Stomach (tissue), 9 donors: ENCODE results near the gene MOB3C. TPM values are rescaled to one million over a fixed set of nuclear protein-coding genes. Genes with fewer than 3 reads are reported as not detected.

Experiments
- DNase-seq, 2 donors: peaks; one replicate each; pipeline versions ENCODE4 v3.0.0 to v3.0.0-alpha.2; 2013 to 2019
- H3K27ac ChIP-seq, 5 donors: fragments of 200-600 bp in 4 of 5; sonication (generic) in 4 of 5; one replicate each; pipeline ENCODE4 v1.5.1; 2013 to 2019; ENCODE audit warnings: mild to moderate bottlenecking in 1 of 5, moderate library complexity in 1 of 5
- H3K27me3 ChIP-seq, 3 donors: fragments of 200-600 bp; sonication (generic); one replicate each; pipeline ENCODE4 v1.5.1; 2017 to 2019; ENCODE audit warnings: mixed run types in 1 of 3
- H3K36me3 ChIP-seq, 4 donors: fragments of 200-600 bp; sonication (generic); 1 replicate in 3 of 4; 2 replicates in 1 of 4; pipeline ENCODE4 v1.5.1; 2016 to 2019
- H3K4me1 ChIP-seq, 4 donors: fragments of 200-600 bp; sonication (generic); one replicate each; pipeline ENCODE4 v1.5.1; 2016 to 2019
- H3K4me3 ChIP-seq, 4 donors: fragments of 200-600 bp; sonication (generic) in 3 of 4; one replicate each; pipeline ENCODE4 v1.5.1; 2016 to 2019; ENCODE audit warnings: mild to moderate bottlenecking in 1 of 4
- H3K9me3 ChIP-seq, 4 donors: fragments of 200-600 bp; sonication (generic); one replicate each; pipeline ENCODE4 v1.5.1; 2016 to 2019
- EP300 ChIP-seq: sonication (generic); formaldehyde crosslinking; IDR thresholded peaks from one replicate; pipeline ENCODE4 v1.6.1; 2017; ENCODE audit warnings: antibody characterized with exemption
- POLR2A ChIP-seq, 4 donors: fragments of 450-650 bp; IDR thresholded peaks; one replicate each; pipeline ENCODE4 v1.6.1; 2016; ENCODE audit warnings: antibody characterized with exemption in 4 of 4, control low read depth in 2 of 4, mild to moderate bottlenecking in 1 of 4, moderate library complexity in 1 of 4
- POLR2AphosphoS5 ChIP-seq, 3 donors: sonication (generic); formaldehyde crosslinking; IDR thresholded peaks; one replicate each; pipeline ENCODE4 v1.6.1; 2016; ENCODE audit warnings: antibody characterized with exemption in 3 of 3
- WGBS, 5 donors: extraction: QIAGEN DNeasy Blood & Tissue Kit in 3 of 5; methylation state at CpG; one replicate each; pipeline versions ENCODE4 v1.1.5 to v1.1.7; 2013 to 2018; 5-methylcytosine and 5-hydroxymethylcytosine counted together
- intact Hi-C: fragments of 100-400 bp; cut with DNase I; formaldehyde crosslinking; loops from one replicate; pipeline ENCODE4 v1.15.1; 2023; ENCODE audit warnings: low total_unique reads
- polyA plus RNA-seq, 3 donors: library from polyadenylated mRNA; stranded (reverse); fragments of 200-250 nt; gene quantifications; one replicate each; pipeline ENCODE4 v1.2.3, GENCODE V29; 2013
- total RNA-seq, 5 donors: library from RNA; depleted of rRNA; stranded (reverse); fragments of >200 nt; gene quantifications; one replicate each; pipeline versions ENCODE4 v1.1.0 to v1.2.3, GENCODE V29; 2014 to 2016
- TF ChIP-seq, protein P1 (sequence below), 7 experiments: fragments of 450-650 bp in 4 of 7; fragments of 200-600 bp in 3 of 7; sonication (generic) in 3 of 7; IDR thresholded peaks; one replicate each; pipeline ENCODE4 v1.5.1; 2016 to 2019; ENCODE audit warnings: antibody characterized with exemption in 7 of 7, control low read depth in 2 of 7, mild to moderate bottlenecking in 1 of 7
- donor health status: healthy with polysubstance abuse.
- donor health status: Bipolar disorder and iron deficiency.
- donor health status: healthy.

MOB3C gene
- total and polyA plus RNA-seq, 8 donors, result 8.4 to 27.2 (median 11.8) TPM

DNA sequence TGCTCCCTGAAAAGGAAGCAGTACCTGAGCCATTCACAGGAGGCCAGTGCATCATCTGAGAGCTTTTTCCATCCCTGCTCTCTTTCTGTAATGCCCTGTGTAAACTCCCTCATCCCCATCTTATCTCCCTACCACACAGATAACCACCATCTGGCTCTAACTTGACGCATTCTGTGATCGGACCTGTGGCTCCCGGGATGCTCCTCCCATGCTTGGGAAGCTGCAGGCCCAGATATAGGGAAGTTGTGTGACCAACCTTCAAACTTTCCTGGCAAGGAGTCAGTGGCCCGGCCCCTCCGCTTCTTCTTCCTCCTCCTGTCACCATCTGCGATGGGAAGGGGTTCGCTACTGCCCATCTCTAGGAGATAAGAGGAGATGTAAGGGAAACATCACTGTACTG, 33.6 kb downstream of the MOB3C start:
- intact Hi-C loops, result no loop called here
- Histone ChIP-seq H3K9me3 (no peaks in the 10 kb centered on the region), H3K27ac (peak overlapping the region in 2 of 5 donors; percentile 75 to 79), H3K27me3 (no peaks in the 10 kb centered on the region), H3K4me1 (peaks cover 0 to 20% (median 0%) of the 10 kb centered on the region in 4 donors), H3K36me3 (peaks cover 44 to 99% (median 93%) of the 10 kb centered on the region in 4 donors), H3K4me3 (no peak overlapping the region)
- 74 to 80% (median 77%) methylated on average over 7 of the region's 7 CpGs for WGBS, 5 donors
- TF ChIP-seq POLR2AphosphoS5 (IDR thresholded peaks at IDR 0.05) (no peak), EP300 (no peak), POLR2A (IDR thresholded peaks at IDR 0.05) (no peak)
- TF ChIP-seq, protein P1, sequence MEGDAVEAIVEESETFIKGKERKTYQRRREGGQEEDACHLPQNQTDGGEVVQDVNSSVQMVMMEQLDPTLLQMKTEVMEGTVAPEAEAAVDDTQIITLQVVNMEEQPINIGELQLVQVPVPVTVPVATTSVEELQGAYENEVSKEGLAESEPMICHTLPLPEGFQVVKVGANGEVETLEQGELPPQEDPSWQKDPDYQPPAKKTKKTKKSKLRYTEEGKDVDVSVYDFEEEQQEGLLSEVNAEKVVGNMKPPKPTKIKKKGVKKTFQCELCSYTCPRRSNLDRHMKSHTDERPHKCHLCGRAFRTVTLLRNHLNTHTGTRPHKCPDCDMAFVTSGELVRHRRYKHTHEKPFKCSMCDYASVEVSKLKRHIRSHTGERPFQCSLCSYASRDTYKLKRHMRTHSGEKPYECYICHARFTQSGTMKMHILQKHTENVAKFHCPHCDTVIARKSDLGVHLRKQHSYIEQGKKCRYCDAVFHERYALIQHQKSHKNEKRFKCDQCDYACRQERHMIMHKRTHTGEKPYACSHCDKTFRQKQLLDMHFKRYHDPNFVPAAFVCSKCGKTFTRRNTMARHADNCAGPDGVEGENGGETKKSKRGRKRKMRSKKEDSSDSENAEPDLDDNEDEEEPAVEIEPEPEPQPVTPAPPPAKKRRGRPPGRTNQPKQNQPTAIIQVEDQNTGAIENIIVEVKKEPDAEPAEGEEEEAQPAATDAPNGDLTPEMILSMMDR (IDR thresholded peaks at IDR 0.05), result no peak
- DNase-seq, result no peak

DNA sequence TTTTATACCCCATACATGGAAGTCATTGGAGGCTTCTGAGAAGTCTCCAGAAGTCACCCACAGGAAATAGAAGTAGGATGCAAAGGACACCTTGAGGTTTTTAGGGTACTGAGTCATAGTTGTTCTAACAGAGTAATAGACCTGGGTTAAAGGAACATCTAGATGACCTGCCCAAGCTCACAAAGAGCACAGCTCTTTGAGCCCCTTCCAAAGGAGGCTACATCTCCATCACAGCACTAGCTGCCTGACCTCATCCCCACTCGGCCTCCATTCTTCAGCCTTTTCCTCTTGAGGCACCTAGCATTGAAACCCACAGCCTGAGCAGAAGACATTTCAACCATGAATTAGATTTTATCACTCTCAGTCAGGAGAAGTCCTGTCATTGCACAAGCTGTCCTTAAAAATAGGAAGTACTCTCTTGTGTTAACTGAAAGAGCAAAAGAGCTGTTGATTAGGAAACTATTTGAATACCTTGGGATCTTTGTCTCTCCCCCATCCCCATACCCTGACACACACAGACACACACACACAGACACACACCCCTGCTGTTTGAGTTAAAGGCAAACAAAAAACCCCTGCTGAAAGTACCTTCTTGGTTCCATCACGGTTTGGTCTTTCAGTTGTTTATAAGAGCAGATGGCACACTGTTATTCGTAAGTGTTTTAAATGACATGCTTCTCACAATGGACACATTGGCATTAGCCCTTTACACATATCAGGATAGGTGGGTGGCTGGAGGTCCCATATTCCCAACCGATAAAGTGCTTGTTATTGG, 34.7 kb downstream of the MOB3C start:
- DNase-seq, result no peak
- 78 to 83% (median 81%) methylated on average over 4 of the region's 4 CpGs for WGBS, 5 donors
- intact Hi-C loops, result no loop called here
- TF ChIP-seq POLR2AphosphoS5 (IDR thresholded peaks at IDR 0.05) (no peak), POLR2A (IDR thresholded peaks at IDR 0.05) (no peak), EP300 (no peak)
- TF ChIP-seq, protein P1 (IDR thresholded peaks at IDR 0.05), result no peak
- Histone ChIP-seq H3K36me3 (peaks cover 54 to 100% (median 96%) of the 10 kb centered on the region in 4 donors), H3K27me3 (no peaks in the 10 kb centered on the region), H3K27ac (peak overlapping the region in 2 of 5 donors; percentile 75 to 79), H3K9me3 (no peaks in the 10 kb centered on the region), H3K4me1 (peaks cover 0 to 15% (median 0%) of the 10 kb centered on the region in 4 donors), H3K4me3 (no peak overlapping the region)

DNA sequence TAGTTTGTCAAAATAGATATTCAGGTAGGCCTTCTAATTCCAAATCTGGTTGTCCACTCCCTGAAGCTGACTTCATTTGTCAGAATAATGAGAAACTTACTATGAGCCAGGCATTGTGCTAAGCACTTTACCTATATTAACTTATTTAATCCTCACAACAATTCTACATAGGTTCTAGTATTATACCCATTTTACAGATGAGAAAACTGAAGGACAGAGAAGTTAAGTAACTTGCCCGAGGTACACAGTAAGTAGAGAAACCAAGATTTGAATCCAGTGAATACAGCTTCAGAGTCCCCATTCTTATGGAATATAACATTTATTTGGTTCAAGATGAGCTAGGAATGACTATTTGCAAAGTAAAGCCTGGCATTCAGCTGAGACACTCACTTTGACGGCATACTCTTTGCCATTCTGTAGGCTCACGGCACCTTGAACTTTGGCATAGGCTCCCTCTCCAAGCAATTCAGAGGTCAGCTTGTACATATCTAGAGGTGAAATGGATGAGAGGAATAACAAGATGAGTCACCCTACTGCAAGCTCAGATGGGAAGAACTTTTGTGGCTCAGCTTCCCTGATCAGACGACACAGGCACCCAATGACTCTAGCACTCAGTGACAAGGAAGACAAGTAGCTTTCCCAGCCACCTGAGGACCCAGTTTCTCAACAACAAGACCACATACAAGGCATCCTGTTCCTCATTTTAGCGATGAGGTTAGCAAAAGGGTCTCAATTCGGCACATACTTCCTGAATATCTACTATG, 36.3 kb downstream of the MOB3C start:
- H3K4me3 ChIP-seq, result no peak overlapping the region
- H3K36me3 ChIP-seq, result peaks cover 66 to 100% (median 96%) of the 10 kb centered on the region in 4 donors
- intact Hi-C loops, result no loop called here
- no peak for DNase-seq
- peaks cover 0 to 15% (median 0%) of the 10 kb centered on the region in 4 donors for H3K4me1 ChIP-seq
- WGBS, 5 donors, result 84 to 96% (median 93%) methylated on average over 6 of the region's 6 CpGs
- peak overlapping the region in 3 of 5 donors; percentile 41 to 79 (median 75) for H3K27ac ChIP-seq
- TF ChIP-seq POLR2A (IDR thresholded peaks at IDR 0.05), result no peak
- TF ChIP-seq, protein P1 (IDR thresholded peaks at IDR 0.05), result no peak
- no peak for TF ChIP-seq EP300
- TF ChIP-seq POLR2AphosphoS5 (IDR thresholded peaks at IDR 0.05), result no peak
- no peaks in the 10 kb centered on the region for H3K27me3 ChIP-seq
- no peaks in the 10 kb centered on the region for H3K9me3 ChIP-seq

DNA sequence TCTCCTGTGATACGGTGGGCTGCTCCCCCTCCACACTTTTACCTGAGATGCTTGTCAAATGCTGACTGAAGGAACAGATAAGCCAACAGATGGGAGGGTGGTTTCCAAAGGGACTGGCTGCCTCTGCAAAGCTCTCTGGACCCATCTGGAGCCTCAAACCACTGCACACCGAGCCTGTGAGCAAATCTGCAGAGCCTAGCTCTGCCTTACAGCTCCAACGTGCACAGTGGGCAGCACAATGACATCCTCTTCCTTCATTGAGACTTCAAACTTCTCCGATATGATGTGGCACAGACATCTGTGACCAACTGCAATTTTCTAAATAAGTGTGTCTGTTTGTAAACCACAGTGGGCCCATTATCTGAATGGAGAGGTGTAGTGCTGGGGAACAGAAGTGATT, 38.9 kb downstream of the MOB3C start:
- no peak for DNase-seq
- no peaks in the 10 kb centered on the region for H3K9me3 ChIP-seq
- TF ChIP-seq POLR2AphosphoS5 (IDR thresholded peaks at IDR 0.05), result no peak
- no peak for TF ChIP-seq EP300
- TF ChIP-seq POLR2A (IDR thresholded peaks at IDR 0.05), result no peak
- TF ChIP-seq, protein P1 (IDR thresholded peaks at IDR 0.05), result no peak
- 81 to 95% (median 90%) methylated on average over 4 of the region's 4 CpGs for WGBS, 5 donors
- intact Hi-C loops, result no loop called here
- no peak overlapping the region for H3K4me3 ChIP-seq
- H3K36me3 ChIP-seq, result peaks cover 55 to 100% (median 93%) of the 10 kb centered on the region in 4 donors
- H3K27ac ChIP-seq, result no peak overlapping the region
- H3K4me1 ChIP-seq, result peaks cover 0 to 12% (median 0%) of the 10 kb centered on the region in 4 donors
- H3K27me3 ChIP-seq, result no peaks in the 10 kb centered on the region
